GM12878 (cell line): Measurements from ENCODE around the gene ARSJ. TPM values are rescaled to one million over a fixed set of nuclear protein-coding genes. Genes with fewer than 3 reads are reported as not detected.

Experiments used
- ATAC-seq: fragments of 200-7000 bp; cut with Tn5 transposase; 3 replicates; pipeline ENCODE4 v1.9.1; 2020; ENCODE audit warnings: mild to moderate bottlenecking, moderate library complexity
- BruUV-seq: library from RNA; stranded (reverse); fragments of 400-500 nt; replicated peaks from 2 replicates; lab custom pipeline; 2021; lab: Mats Ljungman, UMichigan
- CTCF ChIA-PET: fragments of 300-600 bp; sonication (Branson Sonifier 250); formaldehyde crosslinking; extraction: SDS; loops from one replicate; lab custom pipeline; 2021; ENCODE audit warnings: inconsistent platforms; lab: Yijun Ruan, JAX
- POLR2A ChIA-PET: fragments of 350-600 bp; formaldehyde crosslinking; extraction: SDS; loops from one replicate; lab custom pipeline; 2021; ENCODE audit warnings: inconsistent platforms; lab: Charles Lee
- RAD21 ChIA-PET: fragments of 300-600 bp; sonication (Branson Sonifier 250); formaldehyde crosslinking; loops from one replicate; lab custom pipeline; 2023; ENCODE audit warnings: antibody characterized with exemption; ENCODE audit not compliant: unreplicated experiment; lab: Charles Lee
- SMC1A ChIA-PET: fragments of 300-600 bp; sonication (Branson Sonifier 250); formaldehyde crosslinking; loops from one replicate; lab custom pipeline; 2023; ENCODE audit not compliant: unreplicated experiment, uncharacterized antibody; lab: Charles Lee
- DNase-seq: peaks from one replicate; pipeline ENCODE4 v3.0.0-alpha.2; 2011; ENCODE audit warnings: low read depth, low spot score
- FAIRE-seq: peaks from 3 replicates; lab custom pipeline; 2011; peaks lifted over from hg19 to GRCh38; lab: Jason Lieb, UNC
- H2AFZ ChIP-seq: 2 replicates; pipeline ENCODE4 v1.6.0; 2011; ENCODE audit warnings: low read depth, low read length, control low read depth; ENCODE audit not compliant: control insufficient read depth
- H3K27ac ChIP-seq: 2 replicates; pipeline ENCODE4 v1.5.1; 2011; ENCODE audit warnings: control low read depth; ENCODE audit not compliant: control insufficient read depth, insufficient read depth
- H3K27me3 ChIP-seq, 2 experiments: replicated peaks in 1 of 2; 2 replicates each; pipeline versions ENCODE4 v1.6.0 to v1.6.1; 2011; ENCODE audit warnings: low read length in 1 of 2; ENCODE audit not compliant: control insufficient read depth in 2 of 2, insufficient read depth in 2 of 2
- H3K36me3 ChIP-seq, 2 experiments: 2 replicates each; pipeline ENCODE4 v1.5.1; 2011; ENCODE audit warnings: low read length in 1 of 2; ENCODE audit not compliant: control insufficient read depth in 2 of 2, insufficient read depth in 2 of 2
- H3K4me1 ChIP-seq: 2 replicates; pipeline ENCODE4 v1.6.1; 2011; ENCODE audit warnings: mild to moderate bottlenecking, low read length, moderate library complexity, mixed read lengths; ENCODE audit not compliant: control insufficient read depth, insufficient read depth
- H3K4me2 ChIP-seq: 2 replicates; pipeline ENCODE4 v1.6.0; 2011; ENCODE audit warnings: control low read depth; ENCODE audit not compliant: control insufficient read depth, insufficient read depth
- H3K4me3 ChIP-seq: fragments of 200-600 bp; sonication (generic); 2 replicates; pipeline ENCODE4 v1.5.1; 2016
- H3K79me2 ChIP-seq: 2 replicates; pipeline ENCODE4 v1.6.0; 2011; ENCODE audit warnings: low read length; ENCODE audit not compliant: control insufficient read depth, insufficient read depth
- H3K9ac ChIP-seq: 2 replicates; pipeline ENCODE4 v1.8.0; 2011; ENCODE audit warnings: low read length, control low read depth, mixed read lengths; ENCODE audit not compliant: control insufficient read depth, insufficient read depth
- H3K9me3 ChIP-seq: replicated peaks from 3 replicates; pipeline ENCODE4 v1.5.1; 2011; ENCODE audit warnings: mild to moderate bottlenecking, low read length; ENCODE audit not compliant: control insufficient read depth, insufficient read depth
- H4K20me1 ChIP-seq: 2 replicates; pipeline ENCODE4 v1.6.0; 2011; ENCODE audit not compliant: control insufficient read depth, insufficient read depth
- CTCF ChIP-seq, 3 experiments: IDR thresholded peaks in 2 of 3; conservative IDR thresholded peaks in 1 of 3; 2 replicates each; pipeline ENCODE4 v1.5.1; 2011; ENCODE audit warnings: low read depth in 3 of 3, low read length in 3 of 3, mild to moderate bottlenecking in 3 of 3, control low read depth in 2 of 3, moderate library complexity in 2 of 3, inconsistent platforms in 1 of 3, mixed read lengths in 1 of 3; ENCODE audit not compliant: control insufficient read depth in 2 of 3, insufficient read depth in 1 of 3; ENCODE audit errors: extremely low read depth in 1 of 3
- POU2F2 ChIP-seq: IDR thresholded peaks from 3 replicates; pipeline ENCODE4 v1.6.1; 2011; ENCODE audit warnings: low read depth, mild to moderate bottlenecking, low read length, borderline replicate concordance
- WRNIP1 ChIP-seq: IDR thresholded peaks from 2 replicates; pipeline ENCODE4 v1.6.1; 2011; ENCODE audit warnings: low read depth, low read length, improper control_type of control experiment, borderline replicate concordance
- WGBS: methylation state at CpG from one replicate; pipeline ENCODE4 v1.1.6; 2016; ENCODE audit warnings: low lambda C conversion rate; ENCODE audit not compliant: insufficient replicate concordance, insufficient coverage; ENCODE audit errors: missing lambda C conversion rate; 5-methylcytosine and 5-hydroxymethylcytosine counted together
- in situ Hi-C: fragments of 300-500 bp; cut with MboI; formaldehyde crosslinking; loops from 9 replicates; pipeline ENCODE4 v1.14.3; 2018; ENCODE audit warnings: mixed read lengths
- intact Hi-C: fragments of 100-400 bp; cut with micrococcal nuclease; formaldehyde crosslinking; loops from one replicate; pipeline ENCODE4 v1.14.2; 2022; ENCODE audit not compliant: unreplicated experiment
- polyA plus RNA-seq, 11 experiments: library from polyadenylated mRNA; depleted of rRNA in 4 of 11; unstranded in 6 of 11; stranded (reverse) in 5 of 11; fragments of >200 nt; fragmentation: Nextera tagmentation in 4 of 11; fragmentation: Illumina TruSeq in 1 of 11; extraction: Ambion mirVana in 4 of 11; extraction: Trizol in 1 of 11; gene quantifications; 1 replicate in 1 of 11; 2 replicates in 10 of 11; pipeline versions ENCODE4 v1.2.1 to v1.2.3, GENCODE V29; 2011 to 2016; ENCODE audit warnings: inconsistent platforms in 2 of 11, missing spikeins in 2 of 11, low read depth in 1 of 11
- total RNA-seq, 4 experiments: library from RNA; depleted of rRNA in 3 of 4; stranded (reverse); fragments of >200 nt in 3 of 4; fragmentation: Illumina TruSeq in 1 of 4; extraction: Trizol in 1 of 4; gene quantifications; 2 replicates each; pipeline versions ENCODE4 v1.2.1 to v1.2.3, GENCODE V29; 2013 to 2021
- TF ChIP-seq, protein P1 (sequence below): fragments of 450-650 bp; IDR thresholded peaks from 2 replicates; pipeline ENCODE4 v1.6.1; 2017; ENCODE audit warnings: low read depth, mild to moderate bottlenecking, moderate library complexity

ARSJ gene
- total and polyA plus RNA-seq, 10 of the 15 experiments (the other 5 are each of a cell fraction or from before 2014, with no cell fraction given), result under 0.01 to 0.19 (median 0.04) TPM; not detected in 5

GRCh38 chr4:113880240-113881028 lies 99.0 kb downstream of the ARSJ start (continued):
- TF ChIP-seq, protein P1, sequence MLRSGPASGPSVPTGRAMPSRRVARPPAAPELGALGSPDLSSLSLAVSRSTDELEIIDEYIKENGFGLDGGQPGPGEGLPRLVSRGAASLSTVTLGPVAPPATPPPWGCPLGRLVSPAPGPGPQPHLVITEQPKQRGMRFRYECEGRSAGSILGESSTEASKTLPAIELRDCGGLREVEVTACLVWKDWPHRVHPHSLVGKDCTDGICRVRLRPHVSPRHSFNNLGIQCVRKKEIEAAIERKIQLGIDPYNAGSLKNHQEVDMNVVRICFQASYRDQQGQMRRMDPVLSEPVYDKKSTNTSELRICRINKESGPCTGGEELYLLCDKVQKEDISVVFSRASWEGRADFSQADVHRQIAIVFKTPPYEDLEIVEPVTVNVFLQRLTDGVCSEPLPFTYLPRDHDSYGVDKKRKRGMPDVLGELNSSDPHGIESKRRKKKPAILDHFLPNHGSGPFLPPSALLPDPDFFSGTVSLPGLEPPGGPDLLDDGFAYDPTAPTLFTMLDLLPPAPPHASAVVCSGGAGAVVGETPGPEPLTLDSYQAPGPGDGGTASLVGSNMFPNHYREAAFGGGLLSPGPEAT, result no peak
- no peak for TF ChIP-seq POU2F2

GRCh38 chr4:113878668-113879067 lies 100.8 kb downstream of the ARSJ start:
- Histone ChIP-seq H3K4me2 (no peak overlapping the region), H3K27ac (no peak overlapping the region), H3K4me3 (no peak overlapping the region), H2AFZ (no peak overlapping the region), H3K79me2 (no peaks in the 10 kb centered on the region), H3K27me3 (no peaks in the 10 kb centered on the region), H3K9ac (no peak overlapping the region), H3K9me3 (no peaks in the 10 kb centered on the region; the same call in 2 of the 3 replicates), H3K36me3 (no peaks in the 10 kb centered on the region), H4K20me1 (no peaks in the 10 kb centered on the region), H3K4me1 (no peaks in the 10 kb centered on the region)
- ChIA-PET CTCF (interaction anchor here (1.1 to 1.7 kb wide), 2 partner anchors 75 to 193 kb away, joined by 3 to 4 read pairs; no protein-coding TSS in a partner anchor), SMC1A (interaction anchor here (1.0 to 1.7 kb wide), 3 partner anchors 9 to 95 kb away, joined by 3 to 4 read pairs (median 4); no protein-coding TSS in a partner anchor), POLR2A (no interaction called here), RAD21 (no interaction called here)
- 51% methylated on average over 3 of the region's 3 CpGs for WGBS
- in situ Hi-C loops, result no loop called here
- no TSS peak for BruUV-seq
- TF ChIP-seq CTCF (IDR thresholded peaks at IDR 0.05 in 2 of 3, conservative IDR thresholded peaks at IDR 0.05 in 1 of 3; ENCODE audit: control insufficient read depth in 2 of 3, extremely low read depth in 1 of 3, insufficient read depth in 1 of 3, low read depth in 3 of 3, low read length in 3 of 3) (0 out of 6 replicates have a peak, but pooled peaks of 1 of the 3 experiments have one; percentile 4), WRNIP1 (no peak)
- intact Hi-C loops, result no loop called here
- DNase-seq, result no peak
- no peak for FAIRE-seq
- ATAC-seq, result peak; percentile 34; the same call in 1 of the 3 replicates
